ENCODE data around the gene ZNF24. TPM values are rescaled to one million over a fixed set of nuclear protein-coding genes. Genes with fewer than 3 reads are reported as not detected.

Gene ZNF24
- total RNA-seq, 1 experiment from 2014 or later = 46.8 TPM

DNA sequence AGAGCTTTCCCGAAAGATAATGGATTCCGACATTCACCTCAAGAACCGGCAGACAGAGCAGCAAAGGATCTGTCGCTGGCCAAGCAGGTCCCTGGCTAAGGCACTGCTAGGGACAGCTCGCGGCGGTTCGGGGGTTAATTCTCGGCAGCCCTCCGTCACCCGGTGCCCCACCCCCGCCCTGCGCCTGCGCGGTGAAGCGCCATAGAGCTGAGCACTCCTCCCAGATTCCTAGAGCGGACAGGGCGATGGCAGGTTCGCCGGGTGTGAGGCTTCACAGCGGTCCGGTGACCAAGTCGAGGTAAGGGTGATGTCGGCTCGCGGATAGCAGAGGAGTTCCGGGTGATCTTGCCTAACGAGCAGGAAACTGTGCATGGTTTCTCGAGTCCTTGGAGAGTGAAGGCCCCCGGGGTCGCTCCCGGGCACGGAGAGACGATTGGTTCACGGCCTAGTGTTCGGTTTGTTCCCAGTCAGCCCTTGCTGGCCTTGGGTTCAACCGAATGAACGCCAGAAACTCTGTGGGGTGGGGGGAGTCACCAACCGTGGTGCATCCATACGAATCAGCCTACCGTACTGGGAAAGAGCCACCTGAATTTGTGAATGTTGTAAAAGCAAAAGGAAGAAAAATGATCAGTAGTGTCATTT lies 54.0 kb downstream of the ZNF24 start, which contains the start of gene ZSCAN30:
ZSCAN30 (minus strand) TSS at position 136 of the 642 bp plus-strand sequence. CDS start 25,877 bp downstream, outside the sequence.
- ChIA-PET CTCF (no interaction called here), POLR2A (interaction anchor here (0.6 kb wide), 2 partner anchors 9 to 51 kb away, joined by 3 read pairs; no protein-coding TSS in a partner anchor)
- H3K9me3 ChIP-seq (ENCODE audit: control insufficient read depth, insufficient read depth, low read depth, low read length) = peaks cover 31% of the 10 kb centered on the region; the same call in 1 of the 2 replicates
- peak; percentile 100 for ATAC-seq
- H3K27me3 ChIP-seq (ENCODE audit: control insufficient read depth, insufficient read depth, low read length) = no peaks in the 10 kb centered on the region
- no peaks in the 10 kb centered on the region for H3K4me1 ChIP-seq (ENCODE audit: control insufficient read depth, insufficient read depth, low read length)
- peak within 1 kb of the TSS; percentile 95 for H3K27ac ChIP-seq (ENCODE audit: low read length)
- peaks cover 6% of the 10 kb centered on the region for H3K36me3 ChIP-seq (ENCODE audit: control insufficient read depth, insufficient read depth, low read length)
- no TSS peak for BruUV-seq (replicated peaks)
- intact Hi-C loops (cut with micrococcal nuclease; ENCODE audit: unreplicated experiment) (no loop called here), in situ Hi-C loops (cut with HindIII; ENCODE audit: low pct_unique_long_range_greater_than_20kb, low sequenced_read_pairs) (no loop called here)
- TF ChIP-seq SIN3A (IDR thresholded peaks at IDR 0.05; ENCODE audit: borderline replicate concordance, insufficient read depth, low read depth, low read length) (0 out of 2 replicates have a peak, but pooled peaks have one; percentile 44), TCF7L2 (IDR thresholded peaks at IDR 0.05; ENCODE audit: low read depth, low read length) (no peak), POLR2AphosphoS5 (IDR thresholded peaks at IDR 0.05; ENCODE audit: low read depth, low read length) (peak; percentile 71; the same call in 1 of the 2 replicates)
- TF ChIP-seq, protein P1, sequence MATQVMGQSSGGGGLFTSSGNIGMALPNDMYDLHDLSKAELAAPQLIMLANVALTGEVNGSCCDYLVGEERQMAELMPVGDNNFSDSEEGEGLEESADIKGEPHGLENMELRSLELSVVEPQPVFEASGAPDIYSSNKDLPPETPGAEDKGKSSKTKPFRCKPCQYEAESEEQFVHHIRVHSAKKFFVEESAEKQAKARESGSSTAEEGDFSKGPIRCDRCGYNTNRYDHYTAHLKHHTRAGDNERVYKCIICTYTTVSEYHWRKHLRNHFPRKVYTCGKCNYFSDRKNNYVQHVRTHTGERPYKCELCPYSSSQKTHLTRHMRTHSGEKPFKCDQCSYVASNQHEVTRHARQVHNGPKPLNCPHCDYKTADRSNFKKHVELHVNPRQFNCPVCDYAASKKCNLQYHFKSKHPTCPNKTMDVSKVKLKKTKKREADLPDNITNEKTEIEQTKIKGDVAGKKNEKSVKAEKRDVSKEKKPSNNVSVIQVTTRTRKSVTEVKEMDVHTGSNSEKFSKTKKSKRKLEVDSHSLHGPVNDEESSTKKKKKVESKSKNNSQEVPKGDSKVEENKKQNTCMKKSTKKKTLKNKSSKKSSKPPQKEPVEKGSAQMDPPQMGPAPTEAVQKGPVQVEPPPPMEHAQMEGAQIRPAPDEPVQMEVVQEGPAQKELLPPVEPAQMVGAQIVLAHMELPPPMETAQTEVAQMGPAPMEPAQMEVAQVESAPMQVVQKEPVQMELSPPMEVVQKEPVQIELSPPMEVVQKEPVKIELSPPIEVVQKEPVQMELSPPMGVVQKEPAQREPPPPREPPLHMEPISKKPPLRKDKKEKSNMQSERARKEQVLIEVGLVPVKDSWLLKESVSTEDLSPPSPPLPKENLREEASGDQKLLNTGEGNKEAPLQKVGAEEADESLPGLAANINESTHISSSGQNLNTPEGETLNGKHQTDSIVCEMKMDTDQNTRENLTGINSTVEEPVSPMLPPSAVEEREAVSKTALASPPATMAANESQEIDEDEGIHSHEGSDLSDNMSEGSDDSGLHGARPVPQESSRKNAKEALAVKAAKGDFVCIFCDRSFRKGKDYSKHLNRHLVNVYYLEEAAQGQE (IDR thresholded peaks at IDR 0.05; ENCODE audit: insufficient read depth in 1 of 2, low read depth in 2 of 2, low read length in 1 of 2) = no peak
- TF ChIP-seq, protein P2, sequence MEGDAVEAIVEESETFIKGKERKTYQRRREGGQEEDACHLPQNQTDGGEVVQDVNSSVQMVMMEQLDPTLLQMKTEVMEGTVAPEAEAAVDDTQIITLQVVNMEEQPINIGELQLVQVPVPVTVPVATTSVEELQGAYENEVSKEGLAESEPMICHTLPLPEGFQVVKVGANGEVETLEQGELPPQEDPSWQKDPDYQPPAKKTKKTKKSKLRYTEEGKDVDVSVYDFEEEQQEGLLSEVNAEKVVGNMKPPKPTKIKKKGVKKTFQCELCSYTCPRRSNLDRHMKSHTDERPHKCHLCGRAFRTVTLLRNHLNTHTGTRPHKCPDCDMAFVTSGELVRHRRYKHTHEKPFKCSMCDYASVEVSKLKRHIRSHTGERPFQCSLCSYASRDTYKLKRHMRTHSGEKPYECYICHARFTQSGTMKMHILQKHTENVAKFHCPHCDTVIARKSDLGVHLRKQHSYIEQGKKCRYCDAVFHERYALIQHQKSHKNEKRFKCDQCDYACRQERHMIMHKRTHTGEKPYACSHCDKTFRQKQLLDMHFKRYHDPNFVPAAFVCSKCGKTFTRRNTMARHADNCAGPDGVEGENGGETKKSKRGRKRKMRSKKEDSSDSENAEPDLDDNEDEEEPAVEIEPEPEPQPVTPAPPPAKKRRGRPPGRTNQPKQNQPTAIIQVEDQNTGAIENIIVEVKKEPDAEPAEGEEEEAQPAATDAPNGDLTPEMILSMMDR (IDR thresholded peaks at IDR 0.05) = no peak
- peak; percentile 79 for DNase-seq (ENCODE audit: low read depth, low spot score)
- peak within 1 kb of the TSS; percentile 89 to 90 for H3K4me3 ChIP-seq (ENCODE audit: low read depth in 2 of 2, low read length in 2 of 2)

DNA sequence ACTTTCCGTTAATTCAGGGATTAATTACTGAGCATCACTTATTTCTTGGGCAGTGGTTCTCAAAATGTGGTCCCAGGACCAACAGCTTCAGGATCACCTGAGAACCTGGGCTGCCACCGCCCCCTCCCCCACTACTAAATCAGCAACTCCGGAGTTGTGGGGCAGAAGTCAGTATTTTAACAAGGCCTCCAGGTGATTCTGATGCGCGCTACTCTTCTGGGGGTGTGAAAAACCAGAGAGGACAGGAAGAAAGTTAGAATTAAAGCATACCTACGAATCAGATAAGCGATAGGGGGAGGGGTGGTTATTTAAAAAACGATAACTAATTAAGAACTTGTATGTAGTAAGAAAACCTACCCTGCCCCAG lies 54.5 kb downstream of the ZNF24 start:
- no peak for TF ChIP-seq TCF7L2 (IDR thresholded peaks at IDR 0.05; ENCODE audit: low read depth, low read length)
- no peak for TF ChIP-seq POLR2AphosphoS5 (IDR thresholded peaks at IDR 0.05; ENCODE audit: low read depth, low read length)
- TF ChIP-seq, protein P2 (IDR thresholded peaks at IDR 0.05) = no peak
- no peak for TF ChIP-seq SIN3A (IDR thresholded peaks at IDR 0.05; ENCODE audit: borderline replicate concordance, insufficient read depth, low read depth, low read length)
- TF ChIP-seq, protein P1 (IDR thresholded peaks at IDR 0.05; ENCODE audit: insufficient read depth in 1 of 2, low read depth in 2 of 2, low read length in 1 of 2) = no peak
- peak; percentile 50 for ATAC-seq
- CTCF ChIA-PET = no interaction called here

More for the DNA sequence above, 54.5 kb downstream of the ZNF24 start:
- DNase-seq (ENCODE audit: low read depth, low spot score) = no peak
- Histone ChIP-seq H3K27ac (ENCODE audit: low read length) (peak overlapping the region; percentile 95), H3K27me3 (ENCODE audit: control insufficient read depth, insufficient read depth, low read length) (no peaks in the 10 kb centered on the region), H3K4me3 (ENCODE audit: low read depth in 2 of 2, low read length in 2 of 2) (peak overlapping the region; percentile 89 to 90), H3K9me3 (ENCODE audit: control insufficient read depth, insufficient read depth, low read depth, low read length) (peaks cover 29% of the 10 kb centered on the region; the same call in 1 of the 2 replicates), H3K36me3 (ENCODE audit: control insufficient read depth, insufficient read depth, low read length) (peaks cover 6% of the 10 kb centered on the region), H3K4me1 (ENCODE audit: control insufficient read depth, insufficient read depth, low read length) (no peaks in the 10 kb centered on the region)
- intact Hi-C loops (cut with micrococcal nuclease; ENCODE audit: unreplicated experiment) (no loop called here), in situ Hi-C loops (cut with HindIII; ENCODE audit: low pct_unique_long_range_greater_than_20kb, low sequenced_read_pairs) (no loop called here)
- BruUV-seq (replicated peaks) = TSS peak; percentile 79
- POLR2A ChIA-PET = no interaction called here

All from Panc1 (cell line).